AG09319 (cell line): Measurements from ENCODE around the gene RIBC2.
"Not testable (repeated sequence)": the region's sequence is repeated elsewhere in the genome, so short reads cannot be mapped to it uniquely, and the experiment has no call there.

Source experiments
- DNase-seq: peaks from one replicate; pipeline ENCODE4 v3.0.0-alpha.2; 2010; ENCODE audit warnings: low read depth; ENCODE audit errors: extremely low read depth
- TF ChIP-seq, protein P1 (sequence below): IDR thresholded peaks from 2 replicates; pipeline ENCODE4 v1.5.1; 2011; ENCODE audit warnings: low read depth, mild to moderate bottlenecking, inconsistent platforms, low read length, moderate library complexity

The RIBC2 gene

DNA sequence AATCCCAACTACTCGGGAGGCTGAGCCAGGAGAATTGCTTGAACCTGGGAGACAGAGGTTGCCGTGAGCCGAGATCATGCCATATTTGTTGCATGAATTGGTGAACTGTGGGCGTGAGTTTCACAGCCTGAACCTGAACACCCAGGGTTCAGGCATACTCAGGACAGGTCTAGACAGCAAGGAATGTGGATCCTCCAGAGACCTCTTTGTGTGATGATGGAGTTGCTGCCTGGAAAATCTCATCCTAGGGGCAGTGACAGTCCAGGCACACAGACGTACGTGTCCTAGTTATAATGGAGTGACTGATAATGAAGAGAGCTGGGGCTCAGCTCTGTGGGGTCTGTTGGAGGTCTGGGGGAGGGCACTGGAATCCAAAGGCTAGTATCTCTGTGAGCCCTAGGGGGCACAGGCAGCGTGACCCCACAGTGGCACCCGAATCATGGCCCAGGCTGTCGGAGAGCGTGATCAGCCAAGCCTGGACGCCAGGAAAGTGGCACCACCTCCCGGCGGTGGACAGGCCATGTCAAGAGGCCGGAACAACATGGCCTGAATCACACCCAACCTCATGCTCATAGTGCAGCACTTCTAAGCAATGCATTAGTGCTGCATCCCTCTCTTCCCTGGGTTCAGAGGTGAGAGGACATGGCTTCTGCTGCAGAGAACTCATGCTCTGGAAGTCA is 31.7 kb downstream of the RIBC2 start:
- no peak for DNase-seq
- TF ChIP-seq, protein P1, sequence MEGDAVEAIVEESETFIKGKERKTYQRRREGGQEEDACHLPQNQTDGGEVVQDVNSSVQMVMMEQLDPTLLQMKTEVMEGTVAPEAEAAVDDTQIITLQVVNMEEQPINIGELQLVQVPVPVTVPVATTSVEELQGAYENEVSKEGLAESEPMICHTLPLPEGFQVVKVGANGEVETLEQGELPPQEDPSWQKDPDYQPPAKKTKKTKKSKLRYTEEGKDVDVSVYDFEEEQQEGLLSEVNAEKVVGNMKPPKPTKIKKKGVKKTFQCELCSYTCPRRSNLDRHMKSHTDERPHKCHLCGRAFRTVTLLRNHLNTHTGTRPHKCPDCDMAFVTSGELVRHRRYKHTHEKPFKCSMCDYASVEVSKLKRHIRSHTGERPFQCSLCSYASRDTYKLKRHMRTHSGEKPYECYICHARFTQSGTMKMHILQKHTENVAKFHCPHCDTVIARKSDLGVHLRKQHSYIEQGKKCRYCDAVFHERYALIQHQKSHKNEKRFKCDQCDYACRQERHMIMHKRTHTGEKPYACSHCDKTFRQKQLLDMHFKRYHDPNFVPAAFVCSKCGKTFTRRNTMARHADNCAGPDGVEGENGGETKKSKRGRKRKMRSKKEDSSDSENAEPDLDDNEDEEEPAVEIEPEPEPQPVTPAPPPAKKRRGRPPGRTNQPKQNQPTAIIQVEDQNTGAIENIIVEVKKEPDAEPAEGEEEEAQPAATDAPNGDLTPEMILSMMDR, result no peak

DNA sequence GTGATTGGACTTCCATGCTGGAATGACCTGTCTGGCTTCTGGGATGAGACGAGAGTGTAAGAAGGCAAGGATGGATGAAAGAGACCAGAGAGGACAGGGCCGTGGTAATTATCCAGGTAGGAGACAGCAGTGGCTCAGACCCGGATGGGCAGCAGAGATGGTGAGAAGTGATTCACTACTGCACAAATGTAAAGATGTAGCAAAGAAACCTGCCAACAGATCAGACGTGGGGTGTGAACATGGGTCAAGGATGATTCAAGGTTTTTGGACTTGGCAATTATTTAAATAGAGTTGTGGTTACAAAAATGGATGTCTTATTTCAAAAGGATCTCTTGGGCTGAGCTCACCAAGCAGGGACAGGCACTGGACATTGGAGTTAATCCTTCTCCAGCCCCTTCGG is 32.7 kb downstream of the RIBC2 start:
- TF ChIP-seq, protein P1, result no peak
- DNase-seq, result no peak

DNA sequence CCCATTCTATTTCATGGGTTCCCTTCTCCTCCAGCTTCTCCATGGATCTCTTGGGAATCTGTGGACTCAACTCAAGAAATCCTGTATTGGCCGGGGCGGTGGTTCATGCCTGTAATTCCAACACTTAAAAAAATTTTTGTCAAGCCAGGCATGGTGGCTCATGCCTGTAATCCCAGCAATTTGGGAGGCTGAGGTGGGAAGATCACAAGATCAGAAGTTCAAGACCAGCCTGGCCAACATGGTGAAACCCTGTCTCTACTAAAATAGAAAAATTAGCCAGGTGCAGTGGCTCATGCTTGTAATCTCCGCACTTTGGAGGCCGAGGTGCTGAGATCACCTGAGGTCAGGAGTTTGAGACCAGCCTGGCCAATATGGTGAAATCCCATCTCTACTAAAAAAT is 34.1 kb downstream of the RIBC2 start:
- DNase-seq, result not testable (repeated sequence)

- TF ChIP-seq, protein P1, result no peak
- no peak for DNase-seq
Observed at GRCh38 chr22:45448431-45448830, 34.9 kb downstream of the RIBC2 start.

DNA sequence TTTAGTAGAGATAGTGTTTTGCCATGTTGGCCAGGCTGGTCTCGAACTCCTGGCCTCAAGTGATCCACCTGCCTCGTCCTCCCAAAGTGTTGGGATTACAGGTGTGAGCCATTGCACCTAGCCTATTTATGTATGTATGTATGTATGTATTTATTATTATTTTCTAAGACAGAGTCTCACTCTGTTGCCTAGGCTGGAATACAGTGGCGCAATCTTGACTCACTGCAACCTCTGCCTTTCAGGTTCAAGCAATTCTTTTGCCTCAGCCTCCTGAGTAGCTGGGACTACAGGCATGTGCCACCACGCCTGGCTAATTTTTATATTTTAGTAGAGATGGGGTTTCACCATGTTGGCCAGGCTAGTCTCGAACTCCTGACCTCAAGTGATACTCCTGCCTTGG is 35.9 kb downstream of the RIBC2 start:
- DNase-seq, result not testable (repeated sequence)

GRCh38 chr22:45450101-45450785 is 36.8 kb downstream of the RIBC2 start:
- TF ChIP-seq, protein P1, result no peak
- no peak for DNase-seq

GRCh38 chr22:45450921-45451651 is 37.6 kb downstream of the RIBC2 start:
- peak; percentile 96 for DNase-seq
- TF ChIP-seq, protein P1, result no peak

- TF ChIP-seq, protein P1, result no peak
- DNase-seq, result no peak
Observed at GRCh38 chr22:45451972-45452371, 38.5 kb downstream of the RIBC2 start.
